ENCODE results near the gene B3GNT8. TPM values are rescaled to one million over a fixed set of nuclear protein-coding genes. Genes with fewer than 3 reads are reported as not detected.

Gene B3GNT8
- total and polyA plus RNA-seq, 3 experiments from 2014 or later = 0.66 to 11.1 (median 0.91) TPM

Other genes with a start within 250 kb of the B3GNT8 start
- gene CYP2S1, start 234.2 kb downstream of the B3GNT8 start, total RNA-seq = not detected
- not detected for gene CYP2S1, start 234.2 kb downstream of the B3GNT8 start, polyA plus RNA-seq
- gene AXL, start 208.2 kb downstream of the B3GNT8 start, total RNA-seq = under 1 TPM; 0.09 to 0.11 TPM
- gene AXL, start 208.2 kb downstream of the B3GNT8 start, polyA plus RNA-seq = 0.43 TPM
- gene HNRNPUL1, start 163.0 kb downstream of the B3GNT8 start, total RNA-seq = 100 to 1,000 TPM; 270 to 279 TPM
- gene HNRNPUL1, start 163.0 kb downstream of the B3GNT8 start, polyA plus RNA-seq = 100 TPM
- gene CCDC97, start 117.2 kb downstream of the B3GNT8 start, total RNA-seq = 10 to 100 TPM; 31.7 to 32.1 TPM
- gene CCDC97, start 117.2 kb downstream of the B3GNT8 start, polyA plus RNA-seq = 29.7 TPM
- 100 to 1,000 TPM; 152 to 161 TPM for gene TGFB1, start 73.5 kb downstream of the B3GNT8 start, total RNA-seq
- gene TGFB1, start 73.5 kb downstream of the B3GNT8 start, polyA plus RNA-seq = 104 TPM
- 1 to 10 TPM; 8.5 to 9.7 TPM for gene B9D2, start 63.2 kb downstream of the B3GNT8 start, total RNA-seq
- 15.4 TPM for gene B9D2, start 63.2 kb downstream of the B3GNT8 start, polyA plus RNA-seq
- gene TMEM91, start 50.8 kb downstream of the B3GNT8 start, total RNA-seq = 1 to 10 TPM; 2.6 to 3.8 TPM
- gene TMEM91, start 50.8 kb downstream of the B3GNT8 start, polyA plus RNA-seq = 3.7 TPM
- gene EXOSC5, start 30.0 kb downstream of the B3GNT8 start, total RNA-seq = 10 to 100 TPM; 48.5 to 52.3 TPM
- 49.5 TPM for gene EXOSC5, start 30.0 kb downstream of the B3GNT8 start, polyA plus RNA-seq
- 10 to 100 TPM; 18.5 to 23.5 TPM for gene BCKDHA, start 29.6 kb downstream of the B3GNT8 start, total RNA-seq
- 52.1 TPM for gene BCKDHA, start 29.6 kb downstream of the B3GNT8 start, polyA plus RNA-seq
- gene DMAC2, start 12.5 kb upstream of the B3GNT8 start, total RNA-seq = 10 to 100 TPM; 74.1 to 76.2 TPM
- gene DMAC2, start 12.5 kb upstream of the B3GNT8 start, polyA plus RNA-seq = 56.8 TPM
- gene ERICH4, start 15.8 kb upstream of the B3GNT8 start, total RNA-seq = not detected
- gene ERICH4, start 15.8 kb upstream of the B3GNT8 start, polyA plus RNA-seq = not detected
- 10 to 100 TPM; 26.8 to 29.2 TPM for gene CEACAM21, start 148.8 kb upstream of the B3GNT8 start, total RNA-seq
- 46.6 TPM for gene CEACAM21, start 148.8 kb upstream of the B3GNT8 start, polyA plus RNA-seq
- gene CEACAM4, start 199.7 kb upstream of the B3GNT8 start, total RNA-seq = not detected
- gene CEACAM4, start 199.7 kb upstream of the B3GNT8 start, polyA plus RNA-seq = not detected

Measured in CD8-positive, alpha-beta memory T cell (primary cell).